NCI-H446 (cell line): ENCODE data around the gene APC.

ENCODE experiments used
- DNase-seq, 2 experiments: peaks; one replicate each; lab custom pipeline; 2025; lab: John Stamatoyannopoulos, UW

The APC gene

DNA sequence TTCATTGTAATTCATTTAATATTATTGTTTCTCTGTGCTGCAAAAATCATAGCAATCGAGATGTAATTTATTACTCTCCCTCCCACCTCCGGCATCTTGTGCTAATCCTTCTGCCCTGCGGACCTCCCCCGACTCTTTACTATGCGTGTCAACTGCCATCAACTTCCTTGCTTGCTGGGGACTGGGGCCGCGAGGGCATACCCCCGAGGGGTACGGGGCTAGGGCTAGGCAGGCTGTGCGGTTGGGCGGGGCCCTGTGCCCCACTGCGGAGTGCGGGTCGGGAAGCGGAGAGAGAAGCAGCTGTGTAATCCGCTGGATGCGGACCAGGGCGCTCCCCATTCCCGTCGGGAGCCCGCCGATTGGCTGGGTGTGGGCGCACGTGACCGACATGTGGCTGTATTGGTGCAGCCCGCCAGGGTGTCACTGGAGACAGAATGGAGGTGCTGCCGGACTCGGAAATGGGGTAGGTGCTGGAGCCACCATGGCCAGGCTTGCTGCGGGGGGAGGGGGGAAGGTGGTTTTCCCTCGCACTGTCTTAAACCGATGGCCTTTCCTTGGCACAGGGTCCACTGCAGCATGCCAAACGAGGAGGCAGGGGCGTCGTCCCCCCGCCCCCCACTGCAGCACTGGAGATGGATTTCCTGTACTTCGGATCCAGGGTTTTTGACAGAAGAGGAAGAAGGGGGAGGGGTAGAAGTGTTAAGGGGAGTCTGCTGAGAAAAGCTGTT, at the start of gene APC:
APC (plus strand) TSS at position 423 of the 728 bp plus-strand sequence. CDS start 17,006 bp downstream, outside the sequence.
- peak; percentile 63 to 93 for DNase-seq

DNA sequence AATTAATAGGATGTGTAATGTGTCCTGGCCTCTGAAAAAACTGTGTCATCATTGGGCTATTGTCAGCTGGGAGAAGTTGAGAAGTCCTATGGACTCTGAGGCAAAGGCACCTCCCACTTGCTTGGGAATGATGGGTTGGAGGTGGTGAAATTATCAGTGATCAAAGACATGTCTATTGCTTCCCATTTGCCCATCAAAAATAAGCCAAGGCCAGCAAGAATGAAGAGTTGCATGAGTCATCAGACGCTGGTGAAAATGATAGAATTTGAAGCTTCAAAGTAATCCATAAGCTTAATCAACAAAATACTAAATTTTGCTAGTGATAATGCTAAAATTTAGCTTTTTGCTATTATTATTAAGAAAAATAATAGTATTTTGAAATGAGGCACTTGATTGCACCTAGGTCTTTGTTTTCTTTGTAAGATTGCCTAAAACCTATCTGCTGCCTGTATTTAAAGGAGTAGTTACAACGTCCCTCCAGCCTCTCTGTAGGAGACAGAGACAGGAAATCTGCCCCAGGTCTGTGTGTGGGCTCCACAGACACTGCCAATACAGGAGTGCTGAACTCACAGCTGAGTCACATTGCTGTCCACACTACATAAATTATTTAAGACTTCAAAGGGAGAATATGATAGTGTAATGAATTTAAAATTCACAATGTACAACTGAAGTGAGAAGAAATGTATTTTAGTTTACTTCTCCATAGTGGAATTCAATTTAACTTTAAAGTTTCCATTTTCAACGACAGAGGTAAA, 48.4 kb upstream of the APC start:
- no peak for DNase-seq

DNA sequence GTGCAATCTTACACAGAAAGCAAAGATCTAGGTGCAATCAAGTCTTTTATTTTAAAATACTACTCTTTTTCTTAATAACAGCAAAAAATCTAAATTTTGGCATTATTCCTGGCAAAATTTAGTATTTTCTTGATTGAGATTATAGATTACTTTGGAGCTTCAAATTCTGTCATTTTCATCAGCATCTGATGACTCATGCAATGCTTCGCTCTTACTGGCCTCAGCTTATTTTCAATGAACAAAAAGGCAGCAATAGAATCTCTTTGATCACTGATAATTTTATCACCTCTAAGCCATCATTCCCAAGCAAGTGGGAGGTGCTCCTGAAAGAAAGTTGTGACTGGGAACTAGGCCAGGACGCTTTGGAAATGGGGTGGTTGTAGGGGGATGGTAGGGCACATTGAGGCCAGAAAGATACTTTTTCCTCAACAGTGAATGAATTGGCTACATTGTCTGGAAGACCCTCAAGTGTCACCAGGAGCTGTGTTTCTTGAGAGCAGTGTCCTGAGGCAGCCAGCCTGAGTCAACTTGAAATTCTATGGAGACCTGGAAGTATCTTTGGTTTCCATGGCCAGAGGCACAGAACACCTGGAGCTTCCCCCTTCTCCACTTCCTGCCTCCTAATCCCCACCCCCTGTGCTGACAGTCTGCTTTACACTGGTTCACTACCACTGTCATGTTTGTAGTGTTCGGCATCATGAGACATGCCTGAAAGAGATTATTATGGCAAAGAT, 46.9 kb upstream of the APC start:
- no peak for DNase-seq

- DNase-seq, result no peak
Observed at GRCh38 chr5:112691339-112691680, 46.4 kb upstream of the APC start.

DNA sequence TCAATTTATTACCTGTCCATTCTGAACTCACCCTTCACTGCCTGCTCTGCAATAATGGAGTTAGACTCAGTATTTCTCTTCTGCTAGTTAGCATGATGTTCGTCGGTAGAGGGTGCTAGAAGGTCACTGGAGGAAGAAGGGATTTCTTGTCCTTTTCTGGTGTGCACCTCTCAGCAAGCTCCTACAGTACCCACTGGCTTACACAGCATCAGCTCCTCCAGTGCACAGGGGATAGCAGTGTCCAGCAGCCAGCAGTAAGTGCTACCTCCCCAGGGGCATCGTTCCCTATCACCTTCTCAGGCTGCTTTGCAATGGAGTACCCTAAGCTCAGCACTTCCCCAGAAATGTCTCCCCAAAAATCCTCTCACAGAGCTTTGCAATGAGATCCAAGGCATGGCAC, 45.9 kb upstream of the APC start:
- DNase-seq, result peak in 1 of 2 experiments; percentile 6

GRCh38 chr5:112692472-112692871, 45.2 kb upstream of the APC start:
- DNase-seq, result no peak

- DNase-seq, result no peak
Observed at GRCh38 chr5:112693301-112693700, 44.4 kb upstream of the APC start.

GRCh38 chr5:112694853-112695709, 42.6 kb upstream of the APC start:
- DNase-seq, result no peak

DNA sequence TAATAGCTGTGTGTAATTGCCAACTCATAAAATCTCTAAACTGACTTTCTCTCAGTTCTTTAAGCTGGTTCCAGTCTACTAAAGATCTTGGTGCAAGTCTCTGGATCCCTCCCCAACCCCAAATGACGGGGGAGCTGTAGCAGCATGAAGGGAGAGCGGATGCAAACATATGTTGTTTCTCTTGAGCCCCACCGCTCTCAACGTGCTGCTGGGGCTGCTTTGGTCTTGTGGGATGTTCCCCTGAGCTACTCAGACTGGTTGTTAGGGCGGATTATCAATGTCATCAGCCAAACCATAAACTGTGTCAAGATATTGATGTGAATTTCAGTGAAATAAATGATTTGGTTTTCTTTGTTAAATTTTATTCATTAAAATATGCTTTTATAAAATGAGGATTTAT, 40.9 kb upstream of the APC start:
- DNase-seq, result no peak

- peak in 1 of 2 experiments; percentile 22 for DNase-seq
Observed at GRCh38 chr5:112697322-112697721, 40.4 kb upstream of the APC start.

DNA sequence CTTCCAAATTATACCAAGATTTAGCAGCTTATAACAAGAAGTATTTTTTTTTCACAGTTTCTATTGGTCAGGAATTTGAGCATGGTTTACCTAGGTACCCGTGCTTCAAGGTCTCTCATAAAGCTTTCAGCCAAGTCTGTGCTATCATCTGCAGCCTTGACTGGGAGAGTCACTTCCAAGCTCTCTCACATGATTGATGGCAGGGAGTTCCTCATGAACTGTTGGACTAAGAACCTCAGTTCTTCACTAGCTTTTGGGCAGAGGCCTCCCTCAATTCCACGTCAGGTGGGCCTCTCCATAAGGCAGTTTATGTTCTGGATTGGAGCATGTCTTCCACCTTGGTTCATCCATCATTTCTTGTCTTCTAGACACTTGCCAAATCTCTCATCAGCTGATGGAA, 39.9 kb upstream of the APC start:
- no peak for DNase-seq

DNA sequence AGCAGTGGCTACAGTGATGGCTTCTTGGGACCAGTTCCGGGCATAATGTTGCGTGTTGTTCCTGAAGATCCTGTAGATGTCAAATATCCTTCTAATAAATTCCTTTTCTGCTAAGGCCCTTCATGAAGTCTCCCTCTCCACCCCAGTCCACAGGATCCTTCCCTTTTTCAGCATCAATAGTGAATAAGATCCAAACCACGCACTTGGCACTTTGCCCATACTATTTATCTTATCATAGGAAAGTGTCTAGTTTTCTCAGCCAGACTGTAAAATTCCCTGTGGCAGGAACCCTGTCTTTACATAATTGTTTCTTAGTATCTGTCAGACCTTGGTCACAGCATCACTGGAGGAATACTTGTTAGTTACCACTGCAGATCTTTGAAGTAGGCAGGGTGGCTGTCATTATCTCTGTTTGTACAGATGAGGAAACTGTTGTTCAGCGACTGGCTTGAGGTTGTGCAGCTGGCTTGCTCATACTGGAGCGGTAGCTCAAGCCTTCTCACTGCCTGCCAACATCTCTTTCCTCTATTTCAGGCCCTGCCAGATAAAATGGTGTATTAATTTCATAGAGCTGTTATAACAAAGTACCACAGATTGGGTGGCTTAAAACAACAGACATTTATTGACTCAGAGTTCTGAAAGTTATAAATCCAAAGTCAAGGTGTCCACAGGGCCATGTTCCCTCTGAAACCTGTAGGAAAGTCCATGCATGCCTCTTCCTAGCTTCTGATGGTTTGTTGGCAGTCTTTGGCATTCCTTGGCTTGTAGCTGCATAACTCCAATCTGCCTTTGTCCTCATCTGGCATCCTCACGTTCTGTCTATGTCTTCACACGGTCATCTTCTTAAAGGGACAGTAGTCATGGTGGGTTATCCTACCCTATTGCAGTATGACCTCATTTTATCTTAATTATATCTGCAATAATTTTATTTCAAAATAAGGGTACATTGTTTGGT, 33.5 kb upstream of the APC start:
- peak; percentile 54 to 75 for DNase-seq

DNA sequence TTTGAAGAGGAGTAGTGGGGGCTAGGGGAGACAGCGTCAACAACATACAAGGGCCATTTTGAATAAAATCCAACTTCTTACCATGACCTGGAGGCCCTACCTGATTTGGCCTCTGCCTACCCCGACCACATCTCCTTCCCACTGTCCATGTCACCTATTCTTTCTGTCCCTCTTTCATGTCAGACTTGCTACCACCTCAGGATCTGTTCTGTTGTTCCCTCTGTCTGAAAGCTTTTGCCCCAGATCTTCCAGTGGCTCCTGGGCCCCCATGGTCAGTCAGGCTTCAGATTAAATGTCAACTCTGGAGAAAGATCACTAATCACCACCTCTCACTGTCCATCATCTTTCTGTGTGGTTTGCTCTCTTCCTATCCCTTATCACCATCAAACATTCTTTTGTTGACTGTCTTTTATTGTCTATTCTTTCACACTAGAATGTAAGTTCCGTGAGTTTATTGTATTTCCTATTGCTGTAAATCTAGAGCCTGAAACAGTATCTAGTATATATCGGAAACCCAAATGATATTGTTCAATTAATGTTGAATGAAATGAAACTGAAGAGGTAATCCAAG, 31.2 kb upstream of the APC start:
- no peak for DNase-seq

- DNase-seq, result peak; percentile 97 to 99
Observed at GRCh38 chr5:112707187-112708102, 30.2 kb upstream of the APC start.

DNA sequence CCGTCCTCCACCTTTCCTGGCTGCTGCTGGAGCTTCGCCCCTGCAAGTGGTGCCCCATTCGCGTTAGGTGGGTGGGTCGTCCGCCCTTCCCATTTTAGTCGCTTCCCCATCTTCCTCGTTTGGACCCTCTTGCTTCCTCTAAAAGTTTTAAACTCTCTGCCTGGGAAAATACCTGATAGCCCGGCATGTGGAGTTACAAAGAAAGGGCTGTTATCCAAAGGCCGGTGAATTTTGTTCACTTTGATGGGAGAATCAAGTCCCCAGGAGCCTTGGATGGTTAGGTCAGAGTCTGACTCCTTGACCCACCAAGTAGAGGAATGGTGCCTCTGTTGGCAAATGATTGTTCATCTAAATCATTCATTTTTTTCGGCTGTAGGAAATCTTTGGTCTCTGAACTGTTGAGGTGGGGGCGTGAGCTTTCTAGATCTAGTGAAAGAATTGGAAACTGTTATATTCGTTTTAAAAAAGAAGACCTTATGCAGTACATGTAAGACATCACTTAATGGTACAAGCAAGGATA, 29.5 kb upstream of the APC start:
- no peak for DNase-seq

DNA sequence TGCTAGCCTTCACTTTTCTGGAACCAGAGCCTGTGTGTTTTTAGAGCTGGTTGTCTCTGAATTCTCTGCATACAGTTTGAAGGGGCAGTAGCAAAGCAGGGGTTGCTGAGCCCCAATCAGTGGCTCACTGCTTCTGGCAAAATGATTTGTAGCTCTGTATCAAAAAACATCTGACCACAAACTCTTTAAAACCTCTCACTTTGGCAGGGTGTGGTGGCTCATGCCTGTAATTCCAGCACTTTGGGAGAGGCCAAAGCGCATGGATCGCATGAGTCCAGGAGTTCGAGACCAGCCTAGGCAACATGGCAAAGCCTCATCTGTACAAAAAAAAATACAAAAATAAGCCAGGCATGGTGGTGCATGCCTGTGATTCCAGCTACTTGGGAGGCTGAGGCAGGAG, 28.3 kb upstream of the APC start:
- no peak for DNase-seq

DNA sequence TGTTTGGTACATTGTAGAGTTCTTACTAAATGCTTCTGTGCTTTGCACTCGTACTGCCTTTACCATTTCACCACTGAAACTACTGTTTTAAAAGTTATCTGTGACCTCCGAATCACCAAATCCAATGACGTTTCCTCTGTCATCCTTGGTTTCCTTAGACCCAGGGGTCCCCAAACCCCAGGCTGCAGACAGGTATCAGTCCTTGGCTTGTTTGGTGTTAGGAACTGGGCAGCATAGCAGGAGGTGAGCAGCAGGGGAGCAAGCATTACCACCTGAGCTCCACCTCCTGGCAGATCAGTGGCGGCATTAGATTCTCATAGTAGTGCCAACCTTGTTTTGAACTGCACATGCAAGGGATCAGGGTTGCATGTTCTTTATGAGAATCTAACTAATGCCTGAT, 26.8 kb upstream of the APC start:
- DNase-seq, result no peak

DNA sequence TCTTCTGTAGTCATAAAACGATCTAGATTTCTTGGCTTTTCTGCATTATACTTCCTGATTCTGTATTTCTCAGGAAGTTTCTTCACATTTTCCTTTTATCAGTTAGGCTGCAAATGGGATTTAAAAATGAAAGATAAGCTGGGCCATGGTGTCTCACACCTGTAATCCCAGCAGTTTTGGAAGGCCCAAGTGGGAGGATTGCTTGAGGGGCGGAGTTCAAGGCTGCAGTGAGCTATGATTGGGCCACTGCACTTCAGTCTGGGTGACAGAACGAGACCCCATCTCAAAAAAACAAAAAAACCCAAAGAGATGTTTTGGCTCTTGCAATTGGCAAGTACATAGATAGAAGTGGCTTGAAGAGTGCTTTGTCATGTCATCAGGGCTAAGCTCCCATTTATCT, 26.2 kb upstream of the APC start:
- no peak for DNase-seq

DNA sequence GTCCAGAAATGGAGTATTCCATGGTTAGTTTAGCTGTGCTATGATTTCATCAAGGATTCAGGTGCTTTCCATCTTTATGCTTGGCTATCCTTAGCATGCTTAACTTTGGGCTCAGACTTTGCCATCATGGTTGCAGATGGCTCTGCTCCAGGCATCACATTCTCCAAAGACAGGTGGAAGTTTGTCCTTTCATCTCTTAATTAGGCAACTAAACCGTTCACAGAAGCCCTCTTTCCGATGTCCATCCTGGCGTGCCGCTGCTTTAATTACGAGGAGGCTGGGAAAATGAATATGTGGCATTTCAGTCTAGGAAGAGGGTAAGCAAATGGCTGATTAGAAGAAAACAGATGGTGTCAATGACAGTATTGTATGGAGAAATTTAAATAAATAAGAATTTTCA, 24.5 kb upstream of the APC start:
- no peak for DNase-seq
